OCI-LY3 (cell line): ENCODE data around the gene PTCRA.

Experiments
- H2AFZ ChIP-seq: fragments of 200-600, 300-600 bp; shearing (Covaris generic); 2 replicates; pipeline ENCODE4 v1.6.0; 2014; ENCODE audit warnings: antibody characterized with exemption, low read depth, low read length
- H3K27ac ChIP-seq: fragments of 200-600, 300-600 bp; sonication (generic); 2 replicates; pipeline ENCODE4 v1.5.1; 2014; ENCODE audit warnings: mild to moderate bottlenecking, low read length, moderate library complexity, mixed read lengths
- H3K27me3 ChIP-seq: fragments of 200-600, 300-600 bp; sonication (generic); 2 replicates; pipeline ENCODE4 v1.6.1; 2014; ENCODE audit warnings: low read depth, low read length, mixed read lengths
- H3K36me3 ChIP-seq: fragments of 200-600, 300-600 bp; sonication (generic); replicated peaks from 2 replicates; pipeline ENCODE3; 2014; ENCODE audit warnings: low read depth, low read length, mixed read lengths
- H3K4me1 ChIP-seq: fragments of 300-600, 200-600 bp; sonication (generic); 2 replicates; pipeline ENCODE4 v1.6.1; 2014; ENCODE audit warnings: low read length, mixed read lengths
- H3K4me2 ChIP-seq: fragments of 200-600, 300-600 bp; sonication (generic); 2 replicates; pipeline ENCODE4 v1.6.1; 2014; ENCODE audit warnings: low read length, mixed read lengths
- H3K4me3 ChIP-seq: fragments of 300-600, 200-600 bp; sonication (generic); 2 replicates; pipeline ENCODE4 v1.5.1; 2014; ENCODE audit warnings: antibody characterized with exemption, mild to moderate bottlenecking, low read length, moderate library complexity
- H3K79me2 ChIP-seq: fragments of 300-600, 200-600 bp; shearing (Covaris generic); 2 replicates; pipeline ENCODE4 v1.6.1; 2014; ENCODE audit warnings: mild to moderate bottlenecking, low read length, mixed read lengths
- H3K9ac ChIP-seq: fragments of 300-600, 200-600 bp; shearing (Covaris generic); 2 replicates; pipeline ENCODE4 v1.6.0; 2014; ENCODE audit warnings: mild to moderate bottlenecking, low read length, moderate library complexity
- H3K9me3 ChIP-seq: fragments of 200-600, 300-600 bp; shearing (Covaris generic); 2 replicates; pipeline ENCODE4 v1.6.1; 2014; ENCODE audit warnings: low read length, mixed read lengths; ENCODE audit not compliant: insufficient read depth
- H4K20me1 ChIP-seq: fragments of 200-600, 300-600 bp; sonication (generic); 2 replicates; pipeline ENCODE4 v1.6.1; 2016; ENCODE audit warnings: low read length, mixed read lengths; ENCODE audit not compliant: insufficient read depth
- EZH2phosphoT487 ChIP-seq: fragments of 200-600 bp; shearing (Covaris generic); IDR thresholded peaks from 2 replicates; pipeline ENCODE4 v1.6.1; 2018; ENCODE audit warnings: antibody characterized with exemption, mixed run types, low read depth
- TF ChIP-seq, protein P1 (sequence below): fragments of 200-600, 300-600 bp; sonication (generic); IDR thresholded peaks from 2 replicates; pipeline ENCODE4 v1.5.1; 2014; ENCODE audit warnings: antibody characterized with exemption, low read length, low read depth

The PTCRA gene

GRCh38 chr6:42969934-42970333 is 54.1 kb downstream of the PTCRA start:
- Histone ChIP-seq H3K9ac (no peak overlapping the region), H4K20me1 (no peaks in the 10 kb centered on the region), H3K79me2 (no peaks in the 10 kb centered on the region), H3K4me3 (no peak overlapping the region), H3K9me3 (no peaks in the 10 kb centered on the region), H3K27ac (no peak overlapping the region), H3K27me3 (no peaks in the 10 kb centered on the region), H3K36me3 (peaks cover 5% of the 10 kb centered on the region), H3K4me1 (no peaks in the 10 kb centered on the region), H3K4me2 (no peak overlapping the region), H2AFZ (no peak overlapping the region)
- TF ChIP-seq, protein P1, sequence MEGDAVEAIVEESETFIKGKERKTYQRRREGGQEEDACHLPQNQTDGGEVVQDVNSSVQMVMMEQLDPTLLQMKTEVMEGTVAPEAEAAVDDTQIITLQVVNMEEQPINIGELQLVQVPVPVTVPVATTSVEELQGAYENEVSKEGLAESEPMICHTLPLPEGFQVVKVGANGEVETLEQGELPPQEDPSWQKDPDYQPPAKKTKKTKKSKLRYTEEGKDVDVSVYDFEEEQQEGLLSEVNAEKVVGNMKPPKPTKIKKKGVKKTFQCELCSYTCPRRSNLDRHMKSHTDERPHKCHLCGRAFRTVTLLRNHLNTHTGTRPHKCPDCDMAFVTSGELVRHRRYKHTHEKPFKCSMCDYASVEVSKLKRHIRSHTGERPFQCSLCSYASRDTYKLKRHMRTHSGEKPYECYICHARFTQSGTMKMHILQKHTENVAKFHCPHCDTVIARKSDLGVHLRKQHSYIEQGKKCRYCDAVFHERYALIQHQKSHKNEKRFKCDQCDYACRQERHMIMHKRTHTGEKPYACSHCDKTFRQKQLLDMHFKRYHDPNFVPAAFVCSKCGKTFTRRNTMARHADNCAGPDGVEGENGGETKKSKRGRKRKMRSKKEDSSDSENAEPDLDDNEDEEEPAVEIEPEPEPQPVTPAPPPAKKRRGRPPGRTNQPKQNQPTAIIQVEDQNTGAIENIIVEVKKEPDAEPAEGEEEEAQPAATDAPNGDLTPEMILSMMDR, result no peak
- no peak for TF ChIP-seq EZH2phosphoT487

DNA sequence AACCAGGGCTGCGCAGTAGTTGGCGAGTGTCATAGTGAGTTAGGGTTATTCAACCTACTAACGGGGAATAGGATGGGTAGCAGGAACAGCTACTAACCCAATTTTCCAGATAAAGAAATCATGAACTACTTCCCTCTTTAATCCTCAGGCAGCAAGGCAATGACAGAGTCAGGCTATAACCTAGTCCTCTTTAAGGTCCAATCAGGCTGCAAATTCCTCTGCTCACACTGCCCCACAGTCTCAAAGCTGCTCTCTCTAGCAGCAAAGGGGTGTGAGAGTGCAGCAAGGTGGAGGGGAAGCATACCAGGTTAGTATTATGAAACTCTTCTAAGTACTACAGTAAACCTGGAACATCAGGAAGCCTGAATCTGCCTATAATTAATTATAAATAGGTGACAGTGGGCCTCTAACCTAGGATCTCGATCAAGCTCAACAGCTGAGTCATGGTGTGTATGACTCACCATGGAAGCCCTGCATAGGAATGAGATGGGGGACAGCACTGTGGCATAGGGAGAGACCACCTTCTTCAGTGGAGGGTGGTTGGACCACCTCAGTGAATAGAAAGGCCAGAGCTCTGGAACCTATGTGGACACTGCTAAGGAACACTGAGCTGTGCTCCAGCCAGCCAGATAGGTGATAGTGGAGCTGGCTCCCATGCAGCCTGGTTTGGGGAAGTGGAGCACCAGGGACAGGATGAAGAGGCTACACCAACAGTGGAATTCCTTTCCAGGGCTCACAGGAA is 55.2 kb downstream of the PTCRA start:
- no peaks in the 10 kb centered on the region for H3K4me1 ChIP-seq
- H3K9ac ChIP-seq, result no peak overlapping the region
- H2AFZ ChIP-seq, result no peak overlapping the region
- no peak overlapping the region for H3K27ac ChIP-seq
- no peaks in the 10 kb centered on the region for H3K79me2 ChIP-seq
- peaks cover 5% of the 10 kb centered on the region for H3K36me3 ChIP-seq
- no peaks in the 10 kb centered on the region for H3K27me3 ChIP-seq
- no peaks in the 10 kb centered on the region for H3K9me3 ChIP-seq
- H3K4me3 ChIP-seq, result no peak overlapping the region
- H4K20me1 ChIP-seq, result no peaks in the 10 kb centered on the region
- no peak for TF ChIP-seq EZH2phosphoT487
- TF ChIP-seq, protein P1, result no peak
- H3K4me2 ChIP-seq, result no peak overlapping the region

GRCh38 chr6:42971746-42972327 is 56.0 kb downstream of the PTCRA start:
- Histone ChIP-seq H3K36me3 (peaks cover 6% of the 10 kb centered on the region), H3K4me3 (no peak overlapping the region), H3K9me3 (no peaks in the 10 kb centered on the region), H3K27me3 (no peaks in the 10 kb centered on the region), H3K9ac (no peak overlapping the region), H2AFZ (no peak overlapping the region), H3K79me2 (peaks cover 1% of the 10 kb centered on the region; the same call in 1 of the 2 replicates), H3K4me1 (no peaks in the 10 kb centered on the region), H3K4me2 (no peak overlapping the region), H3K27ac (no peak overlapping the region), H4K20me1 (no peaks in the 10 kb centered on the region)
- TF ChIP-seq EZH2phosphoT487, result no peak
- TF ChIP-seq, protein P1, result no peak

DNA sequence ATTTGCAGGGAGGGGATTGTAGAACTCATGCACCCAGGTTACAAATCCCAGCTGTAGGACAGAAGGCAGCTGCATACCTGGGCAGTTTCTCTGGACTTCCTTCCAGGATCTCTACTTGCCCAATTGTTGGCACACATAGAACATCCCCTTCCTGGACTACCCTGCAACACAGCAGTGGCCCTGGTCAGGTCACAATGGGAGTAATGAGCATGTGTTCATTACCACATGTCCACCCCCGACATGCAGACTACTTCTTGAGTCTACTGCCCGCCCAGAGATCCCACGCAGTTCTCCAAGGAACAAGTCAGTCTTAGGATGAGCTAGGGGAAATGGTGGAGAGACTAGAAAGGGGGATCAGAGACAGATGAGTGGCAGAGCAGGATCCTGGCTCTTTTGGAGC is 58.1 kb downstream of the PTCRA start:
- TF ChIP-seq EZH2phosphoT487, result no peak
- TF ChIP-seq, protein P1, result no peak
- no peak overlapping the region for H3K27ac ChIP-seq
- no peak overlapping the region for H2AFZ ChIP-seq
- H3K36me3 ChIP-seq, result peaks cover 11% of the 10 kb centered on the region
- no peaks in the 10 kb centered on the region for H3K27me3 ChIP-seq
- no peak overlapping the region for H3K4me2 ChIP-seq
- peaks cover 8% of the 10 kb centered on the region; the same call in 1 of the 2 replicates for H3K4me1 ChIP-seq
- no peak overlapping the region for H3K9ac ChIP-seq
- H3K4me3 ChIP-seq, result no peak overlapping the region
- no peaks in the 10 kb centered on the region for H3K9me3 ChIP-seq
- peaks cover 21% of the 10 kb centered on the region for H3K79me2 ChIP-seq
- H4K20me1 ChIP-seq, result no peaks in the 10 kb centered on the region
